GM20431 (cell line): ENCODE data around the gene CAP2.

Experiments
- in situ Hi-C: fragments of 300-500 bp; cut with MseI, MboI; formaldehyde crosslinking; loops from one replicate; pipeline ENCODE4 v1.15.0; 2020; ENCODE audit warnings: low sequenced_read_pairs; ENCODE audit not compliant: unreplicated experiment

The CAP2 gene

GRCh38 chr6:17491416-17492142 is 98.2 kb downstream of the CAP2 start:
- in situ Hi-C loops: no loop called here

- in situ Hi-C loops: no loop called here
Observed at GRCh38 chr6:17492350-17492749, 99.0 kb downstream of the CAP2 start.

GRCh38 chr6:17493286-17493685 is 99.9 kb downstream of the CAP2 start:
- in situ Hi-C loops: no loop called here

GRCh38 chr6:17494177-17494576 is 100.8 kb downstream of the CAP2 start:
- in situ Hi-C loops: no loop called here

GRCh38 chr6:17494919-17495318 is 101.5 kb downstream of the CAP2 start:
- in situ Hi-C loops: no loop called here

- in situ Hi-C loops: no loop called here
Observed at GRCh38 chr6:17497535-17498095, 104.2 kb downstream of the CAP2 start.

GRCh38 chr6:17501442-17501841 is 108.0 kb downstream of the CAP2 start:
- in situ Hi-C loops: no loop called here

- in situ Hi-C loops: no loop called here
Observed at GRCh38 chr6:17501982-17502704, 108.7 kb downstream of the CAP2 start.

- in situ Hi-C loops: no loop called here
Observed at GRCh38 chr6:17503051-17503450, 109.7 kb downstream of the CAP2 start.

- in situ Hi-C loops: no loop called here
Observed at GRCh38 chr6:17504005-17504404, 110.6 kb downstream of the CAP2 start.

GRCh38 chr6:17505062-17505476 is 111.7 kb downstream of the CAP2 start:
- in situ Hi-C loops: no loop called here

GRCh38 chr6:17505767-17506280 is 112.4 kb downstream of the CAP2 start:
- in situ Hi-C loops: no loop called here

GRCh38 chr6:17506531-17506930 is 113.1 kb downstream of the CAP2 start:
- in situ Hi-C loops: no loop called here

- in situ Hi-C loops: no loop called here
Observed at GRCh38 chr6:17506962-17507361, 113.6 kb downstream of the CAP2 start.

GRCh38 chr6:17511084-17511483 is 117.7 kb downstream of the CAP2 start:
- in situ Hi-C loops: no loop called here

GRCh38 chr6:17511580-17511979 is 118.2 kb downstream of the CAP2 start:
- in situ Hi-C loops: no loop called here

GRCh38 chr6:17519120-17519519 is 125.7 kb downstream of the CAP2 start:
- in situ Hi-C loops: no loop called here

- in situ Hi-C loops: no loop called here
Observed at GRCh38 chr6:17525637-17526036, 132.2 kb downstream of the CAP2 start.

GRCh38 chr6:17527076-17527475 is 133.7 kb downstream of the CAP2 start:
- in situ Hi-C loops: no loop called here

GRCh38 chr6:17530321-17530835 is 137.0 kb downstream of the CAP2 start:
- in situ Hi-C loops: no loop called here

GRCh38 chr6:17536586-17536985 is 143.2 kb downstream of the CAP2 start:
- in situ Hi-C loops: no loop called here
